ENCODE data around the gene NDUFA3.

The NDUFA3 gene

GRCh38 chr19:54129617-54129996 is 27.0 kb downstream of the NDUFA3 start:
- no peak overlapping the region for H3K4me3 ChIP-seq (ENCODE audit: low read depth, low read length)
- no peak for DNase-seq
- no peaks in the 10 kb centered on the region for H3K27me3 ChIP-seq (replicated peaks)
- H3K27ac ChIP-seq, result no peak overlapping the region
- peaks cover 29% of the 10 kb centered on the region for H3K36me3 ChIP-seq (replicated peaks)
- in situ Hi-C loops (cut with HindIII; ENCODE audit: low pct_ligation_motif_present, low sequenced_read_pairs), result no loop called here
- TF ChIP-seq CTCF (IDR thresholded peaks at IDR 0.05; ENCODE audit: low read depth, low read length, missing control alignments), result no peak

GRCh38 chr19:54133312-54133956 is 30.8 kb downstream of the NDUFA3 start:
- peaks cover 14% of the 10 kb centered on the region for H3K36me3 ChIP-seq (replicated peaks)
- H3K4me3 ChIP-seq (ENCODE audit: low read depth, low read length), result no peak overlapping the region
- H3K27me3 ChIP-seq (replicated peaks), result no peaks in the 10 kb centered on the region
- H3K27ac ChIP-seq, result no peak overlapping the region
- in situ Hi-C loops (cut with HindIII; ENCODE audit: low pct_ligation_motif_present, low sequenced_read_pairs), result no loop called here
- TF ChIP-seq CTCF (IDR thresholded peaks at IDR 0.05; ENCODE audit: low read depth, low read length, missing control alignments), result no peak
- no peak for DNase-seq

GRCh38 chr19:54133957-54134590 is 31.4 kb downstream of the NDUFA3 start:
- H3K27ac ChIP-seq, result no peak overlapping the region
- in situ Hi-C loops (cut with HindIII; ENCODE audit: low pct_ligation_motif_present, low sequenced_read_pairs), result no loop called here
- no peaks in the 10 kb centered on the region for H3K27me3 ChIP-seq (replicated peaks)
- DNase-seq, result no peak
- no peak overlapping the region for H3K4me3 ChIP-seq (ENCODE audit: low read depth, low read length)
- H3K36me3 ChIP-seq (replicated peaks), result peaks cover 14% of the 10 kb centered on the region
- no peak for TF ChIP-seq CTCF (IDR thresholded peaks at IDR 0.05; ENCODE audit: low read depth, low read length, missing control alignments)

- no peak for TF ChIP-seq CTCF (IDR thresholded peaks at IDR 0.05; ENCODE audit: low read depth, low read length, missing control alignments)
- H3K36me3 ChIP-seq (replicated peaks), result peaks cover 4% of the 10 kb centered on the region
- H3K27me3 ChIP-seq (replicated peaks), result no peaks in the 10 kb centered on the region
- in situ Hi-C loops (cut with HindIII; ENCODE audit: low pct_ligation_motif_present, low sequenced_read_pairs), result no loop called here
- no peak overlapping the region for H3K27ac ChIP-seq
- no peak for DNase-seq
- peak overlapping the region; percentile 65 for H3K4me3 ChIP-seq (ENCODE audit: low read depth, low read length)
Measured at GRCh38 chr19:54136086-54136863, 33.6 kb downstream of the NDUFA3 start.

- no peaks in the 10 kb centered on the region for H3K36me3 ChIP-seq (replicated peaks)
Measured at GRCh38 chr19:54136864-54137698, 34.4 kb downstream of the NDUFA3 start.

More at GRCh38 chr19:54136864-54137698, 34.4 kb downstream of the NDUFA3 start:
- TF ChIP-seq CTCF (IDR thresholded peaks at IDR 0.05; ENCODE audit: low read depth, low read length, missing control alignments), result no peak
- DNase-seq, result peak; percentile 100
- peak overlapping the region; percentile 91 for H3K27ac ChIP-seq
- in situ Hi-C loops (cut with HindIII; ENCODE audit: low pct_ligation_motif_present, low sequenced_read_pairs), result no loop called here
- H3K4me3 ChIP-seq (ENCODE audit: low read depth, low read length), result peak overlapping the region; percentile 73
- no peaks in the 10 kb centered on the region for H3K27me3 ChIP-seq (replicated peaks)
